Occipital lobe (tissue), 2 donors: ENCODE measurements around the gene MSGN1. TPM values are rescaled to one million over a fixed set of nuclear protein-coding genes. Genes with fewer than 3 reads are reported as not detected.

ENCODE experiments used
- DNase-seq: peaks from one replicate; lab custom pipeline; 2025; lab: John Stamatoyannopoulos, UW
- total RNA-seq: library from RNA; depleted of rRNA; stranded (reverse); fragments of >200 nt; gene quantifications from one replicate; pipeline ENCODE4 v1.2.3, GENCODE V29; 2014

MSGN1 gene
- total RNA-seq, 1 donor from 2014 or later, result not detected

GRCh38 chr2:17847236-17847635, 31.0 kb downstream of the MSGN1 start:
- no peak for DNase-seq

- no peak for DNase-seq
Observed at GRCh38 chr2:17849275-17849674, 33.0 kb downstream of the MSGN1 start.

- DNase-seq, result no peak
Observed at GRCh38 chr2:17850151-17850550, 33.9 kb downstream of the MSGN1 start.

GRCh38 chr2:17851731-17852585, 35.7 kb downstream of the MSGN1 start:
- peak; percentile 46 for DNase-seq

- no peak for DNase-seq
Observed at GRCh38 chr2:17853799-17854198, 37.5 kb downstream of the MSGN1 start.

- DNase-seq, result no peak
Observed at GRCh38 chr2:17857021-17857420, 40.8 kb downstream of the MSGN1 start.

- no peak for DNase-seq
Observed at GRCh38 chr2:17858064-17858463, 41.8 kb downstream of the MSGN1 start.

- no peak for DNase-seq
Observed at GRCh38 chr2:17863539-17863938, 47.3 kb downstream of the MSGN1 start.

- no peak for DNase-seq
Observed at GRCh38 chr2:17864676-17865075, 48.4 kb downstream of the MSGN1 start.

- DNase-seq, result no peak
Observed at GRCh38 chr2:17867133-17867532, 50.9 kb downstream of the MSGN1 start.

Other genes with a start within 250 kb of the MSGN1 start
- gene SMC6, start 62.6 kb upstream of the MSGN1 start, total RNA-seq, result 29.5 TPM
- 11.7 TPM for gene GEN1, start 62.3 kb upstream of the MSGN1 start, total RNA-seq
- gene KCNS3, start 62.2 kb downstream of the MSGN1 start, total RNA-seq, result 3.4 TPM